Stomach (tissue), 4 donors: ENCODE measurements around the gene PTPRC.

Source experiments
- CTCF ChIP-seq, 7 experiments: fragments of 450-650 bp in 4 of 7; fragments of 200-600 bp in 3 of 7; sonication (generic) in 3 of 7; IDR thresholded peaks; one replicate each; pipeline ENCODE4 v1.5.1; 2016 to 2019; ENCODE audit warnings: antibody characterized with exemption in 7 of 7, control low read depth in 2 of 7, mild to moderate bottlenecking in 1 of 7
- POLR2AphosphoS5 ChIP-seq, 3 donors: sonication (generic); formaldehyde crosslinking; IDR thresholded peaks; one replicate each; pipeline ENCODE4 v1.6.1; 2016; ENCODE audit warnings: antibody characterized with exemption in 3 of 3

- TF ChIP-seq CTCF (IDR thresholded peaks at IDR 0.05) = no peak
- no peak for TF ChIP-seq POLR2AphosphoS5 (IDR thresholded peaks at IDR 0.05)
Measured at GRCh38 chr1:198700016-198700392, 61.2 kb downstream of the PTPRC start.
